HG03571 (cell line): ENCODE data around the gene ADAMTSL3.

Source experiments
- ATAC-seq: cut with Tn5 transposase; IDR thresholded peaks from one replicate; pipeline ENCODE4 v1.9.1; 2021; ENCODE audit not compliant: unreplicated experiment

ADAMTSL3 gene, protein sequence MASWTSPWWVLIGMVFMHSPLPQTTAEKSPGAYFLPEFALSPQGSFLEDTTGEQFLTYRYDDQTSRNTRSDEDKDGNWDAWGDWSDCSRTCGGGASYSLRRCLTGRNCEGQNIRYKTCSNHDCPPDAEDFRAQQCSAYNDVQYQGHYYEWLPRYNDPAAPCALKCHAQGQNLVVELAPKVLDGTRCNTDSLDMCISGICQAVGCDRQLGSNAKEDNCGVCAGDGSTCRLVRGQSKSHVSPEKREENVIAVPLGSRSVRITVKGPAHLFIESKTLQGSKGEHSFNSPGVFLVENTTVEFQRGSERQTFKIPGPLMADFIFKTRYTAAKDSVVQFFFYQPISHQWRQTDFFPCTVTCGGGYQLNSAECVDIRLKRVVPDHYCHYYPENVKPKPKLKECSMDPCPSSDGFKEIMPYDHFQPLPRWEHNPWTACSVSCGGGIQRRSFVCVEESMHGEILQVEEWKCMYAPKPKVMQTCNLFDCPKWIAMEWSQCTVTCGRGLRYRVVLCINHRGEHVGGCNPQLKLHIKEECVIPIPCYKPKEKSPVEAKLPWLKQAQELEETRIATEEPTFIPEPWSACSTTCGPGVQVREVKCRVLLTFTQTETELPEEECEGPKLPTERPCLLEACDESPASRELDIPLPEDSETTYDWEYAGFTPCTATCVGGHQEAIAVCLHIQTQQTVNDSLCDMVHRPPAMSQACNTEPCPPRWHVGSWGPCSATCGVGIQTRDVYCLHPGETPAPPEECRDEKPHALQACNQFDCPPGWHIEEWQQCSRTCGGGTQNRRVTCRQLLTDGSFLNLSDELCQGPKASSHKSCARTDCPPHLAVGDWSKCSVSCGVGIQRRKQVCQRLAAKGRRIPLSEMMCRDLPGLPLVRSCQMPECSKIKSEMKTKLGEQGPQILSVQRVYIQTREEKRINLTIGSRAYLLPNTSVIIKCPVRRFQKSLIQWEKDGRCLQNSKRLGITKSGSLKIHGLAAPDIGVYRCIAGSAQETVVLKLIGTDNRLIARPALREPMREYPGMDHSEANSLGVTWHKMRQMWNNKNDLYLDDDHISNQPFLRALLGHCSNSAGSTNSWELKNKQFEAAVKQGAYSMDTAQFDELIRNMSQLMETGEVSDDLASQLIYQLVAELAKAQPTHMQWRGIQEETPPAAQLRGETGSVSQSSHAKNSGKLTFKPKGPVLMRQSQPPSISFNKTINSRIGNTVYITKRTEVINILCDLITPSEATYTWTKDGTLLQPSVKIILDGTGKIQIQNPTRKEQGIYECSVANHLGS (N-terminal part only)

DNA sequence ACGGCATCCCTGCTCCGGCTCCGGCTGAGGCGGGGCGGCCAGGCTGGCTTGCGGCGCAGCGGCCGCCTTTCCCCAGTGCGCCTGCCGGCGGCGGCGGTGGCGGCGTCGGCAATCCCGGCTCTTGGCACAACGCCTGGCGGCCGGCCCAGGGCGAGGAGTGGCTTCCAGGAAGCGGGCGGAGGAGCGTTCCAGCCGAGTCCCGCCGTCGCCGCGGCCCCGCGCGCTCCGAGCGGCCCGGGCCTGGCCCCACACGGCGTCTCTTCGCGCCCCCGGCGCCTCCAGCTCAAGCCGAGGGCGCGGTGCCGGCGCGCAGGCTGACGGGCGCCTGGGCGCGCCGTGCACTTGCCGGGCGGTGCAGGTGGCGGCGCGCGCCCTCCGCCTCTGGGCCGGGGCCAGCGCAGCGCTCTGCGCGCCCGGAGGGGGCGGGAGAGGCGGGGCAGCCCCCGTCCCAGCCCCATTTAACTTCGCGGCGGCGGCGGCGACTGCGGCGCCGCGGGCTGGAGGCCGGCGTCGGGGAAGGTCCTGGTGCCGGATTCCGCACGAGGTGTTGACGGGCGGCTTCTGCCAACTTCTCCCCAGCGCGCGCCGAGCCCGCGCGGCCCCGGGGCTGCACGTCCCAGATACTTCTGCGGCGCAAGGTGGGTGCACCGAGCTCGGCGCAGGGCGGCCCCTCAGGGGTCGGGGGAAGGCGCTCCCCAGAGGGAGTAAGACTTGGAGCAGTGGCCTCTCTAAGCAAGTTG is at the start of gene ADAMTSL3:
ADAMTSL3 (plus strand) TSS at position 485 of the 740 bp plus-strand sequence. CDS start 1,639 bp downstream, outside the sequence.
- no peak for ATAC-seq

DNA sequence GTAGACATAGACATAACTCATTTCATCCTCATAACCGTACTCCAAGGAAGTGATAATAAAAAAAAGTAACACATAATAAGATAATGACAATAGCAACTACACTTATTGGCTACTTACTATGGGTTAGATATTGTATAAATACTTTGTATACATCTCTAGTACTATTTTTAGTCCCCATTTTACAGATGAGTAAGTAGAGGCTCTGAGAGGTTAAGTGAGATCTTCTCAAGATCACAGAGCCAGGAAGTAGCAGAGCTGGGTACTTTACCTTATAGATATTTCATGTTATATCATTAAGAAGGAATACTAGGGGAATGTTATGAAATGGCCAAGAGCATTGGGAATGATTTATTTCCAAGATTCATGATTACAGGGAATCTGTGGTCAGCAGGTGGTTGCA is 49.4 kb upstream of the ADAMTSL3 start:
- ATAC-seq, result no peak

DNA sequence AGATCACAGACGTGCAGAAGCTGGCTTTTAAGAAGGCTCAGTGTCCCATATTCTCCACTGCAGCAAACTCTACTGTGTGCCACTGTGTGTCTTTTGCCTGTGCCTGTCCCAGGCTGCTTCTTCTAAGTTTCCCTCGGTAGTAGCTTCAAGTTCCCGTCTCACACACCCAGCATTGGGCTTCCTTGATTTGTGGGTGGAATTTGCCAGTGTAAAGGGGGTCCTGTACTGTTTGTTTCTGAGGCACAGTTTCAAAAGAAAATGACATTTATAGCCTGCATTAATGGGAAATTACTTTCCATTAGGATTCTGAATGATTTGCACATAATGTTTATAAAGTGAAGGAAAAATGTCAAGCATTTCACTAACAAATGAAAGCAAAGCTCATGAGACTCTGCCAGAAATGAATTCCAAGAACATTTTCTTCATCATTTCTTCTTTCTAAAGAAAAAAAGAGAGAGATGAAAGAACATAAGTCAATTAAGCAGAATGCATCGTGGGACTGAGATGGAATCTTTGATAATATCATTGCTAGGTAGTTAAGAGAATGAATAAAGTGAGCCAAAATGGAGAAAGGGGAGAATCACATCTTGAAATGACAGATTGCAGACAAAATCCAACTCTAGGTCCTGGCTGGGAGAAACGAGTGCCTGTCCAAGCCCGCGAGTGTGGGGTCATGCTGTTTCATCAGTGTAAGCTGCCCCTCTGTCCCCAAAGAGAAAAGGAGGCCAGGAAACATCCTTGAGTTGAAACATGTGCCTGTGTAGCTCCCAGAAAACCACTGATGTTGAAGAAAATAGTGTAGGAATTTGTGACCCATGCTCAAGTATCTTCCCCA is 48.6 kb upstream of the ADAMTSL3 start:
- no peak for ATAC-seq

DNA sequence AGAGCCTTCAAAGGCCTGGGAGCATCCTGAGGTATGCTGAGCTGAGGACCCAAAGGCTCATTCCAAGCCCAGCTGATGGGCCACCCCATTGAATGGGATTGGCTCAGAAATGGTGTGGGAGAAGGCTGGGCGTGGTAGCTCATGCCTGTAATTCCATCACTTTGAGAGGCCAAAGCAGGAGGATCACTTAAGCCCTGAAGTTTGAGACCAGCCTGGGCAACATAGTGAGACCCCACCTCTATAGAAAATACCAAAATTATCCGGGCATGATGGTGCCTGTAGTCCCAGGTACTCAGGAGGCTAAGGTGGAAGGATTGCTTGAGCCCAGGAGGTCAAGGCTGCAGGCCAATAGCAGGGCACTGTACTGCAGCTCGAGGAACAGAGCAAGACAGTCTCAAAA is 43.8 kb upstream of the ADAMTSL3 start:
- no peak for ATAC-seq

DNA sequence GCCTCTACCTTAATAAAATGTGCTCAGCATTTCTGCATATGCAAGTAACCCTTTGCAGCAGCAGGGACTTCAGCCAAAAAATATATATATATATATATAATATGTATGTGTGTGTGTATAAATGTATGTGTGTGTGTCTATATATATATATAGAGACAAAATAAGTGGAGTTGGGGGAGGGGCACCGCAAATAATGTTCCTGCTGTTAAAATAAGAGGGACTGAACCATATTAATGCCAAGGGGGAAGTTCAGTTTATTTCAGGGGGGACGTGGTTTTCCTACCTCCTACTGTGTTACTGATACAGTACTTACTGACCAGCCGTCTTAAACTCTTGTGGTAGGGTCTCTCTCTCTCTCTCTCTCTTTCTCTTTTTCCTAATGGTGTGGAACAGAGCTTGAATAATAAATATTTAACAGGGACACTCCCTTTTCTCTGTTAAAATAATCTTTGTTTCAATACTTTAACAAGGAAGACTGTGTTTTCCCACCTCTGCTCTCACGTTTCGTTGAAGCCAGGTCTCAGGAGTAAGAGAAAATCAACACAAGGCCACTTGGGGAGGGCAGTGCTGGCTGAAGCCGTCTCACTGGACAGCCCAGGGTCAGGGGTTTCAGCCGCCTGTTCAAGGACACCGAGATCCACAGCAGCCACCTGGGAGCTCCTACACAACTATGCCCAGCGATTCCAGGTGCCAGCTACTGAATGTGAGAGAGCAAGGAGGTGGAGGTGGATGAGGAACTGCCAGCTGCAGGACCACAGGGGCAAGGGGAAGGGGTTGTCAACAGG is 42.8 kb upstream of the ADAMTSL3 start:
- no peak for ATAC-seq

DNA sequence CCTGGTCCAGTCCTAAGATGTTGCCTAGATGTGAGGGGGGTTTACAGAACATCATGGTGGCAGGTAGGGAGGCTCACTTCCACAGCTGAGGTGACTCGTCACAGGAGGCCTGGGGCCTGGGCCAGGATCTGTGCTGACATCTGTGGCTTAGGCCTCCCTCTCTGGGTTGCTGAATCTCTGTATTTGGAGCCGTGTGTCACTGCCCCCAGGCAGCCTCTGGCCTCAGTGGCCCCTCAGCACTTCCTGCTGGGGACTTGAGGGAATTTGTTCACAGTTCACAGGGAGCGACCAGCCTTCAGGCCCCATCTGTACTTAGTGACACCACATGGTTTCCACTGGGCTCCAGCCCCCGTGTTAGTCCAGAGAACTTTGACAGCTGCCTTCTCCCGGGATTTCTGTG is 41.7 kb upstream of the ADAMTSL3 start:
- no peak for ATAC-seq

DNA sequence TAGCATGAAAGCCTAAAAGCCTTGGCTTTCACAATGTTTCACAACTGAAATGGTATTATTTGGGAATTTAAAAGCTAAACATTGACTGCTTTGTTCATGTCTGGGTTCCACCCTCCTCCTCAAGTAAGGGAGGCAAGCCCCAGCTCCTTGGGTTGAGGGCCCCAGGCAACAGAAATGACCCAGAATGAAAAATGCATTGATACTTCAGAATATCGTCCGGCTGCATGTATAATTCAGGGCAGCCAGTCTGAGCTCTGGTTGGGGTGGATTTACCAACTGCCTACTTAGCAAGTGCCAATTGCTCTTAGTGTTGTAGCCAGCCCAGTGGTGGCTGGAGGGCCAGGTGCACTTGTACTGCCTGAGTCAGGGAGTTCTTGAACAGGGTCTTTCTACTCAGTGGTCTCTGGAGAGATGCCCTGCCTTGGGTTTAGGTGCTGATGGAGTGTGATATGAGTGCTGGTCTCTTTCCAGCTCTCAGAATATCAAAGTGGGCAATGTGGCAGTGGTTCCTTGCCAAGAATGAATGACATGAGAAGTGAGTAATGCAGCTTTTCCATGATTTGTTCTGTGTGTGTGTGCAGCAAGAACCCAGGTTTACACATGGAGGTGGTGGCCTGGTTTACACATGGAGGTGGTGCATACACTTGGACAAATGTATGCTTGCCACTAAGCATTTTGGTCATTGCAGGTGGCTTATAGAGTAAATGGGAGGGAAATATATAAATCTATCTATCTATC is 40.9 kb upstream of the ADAMTSL3 start:
- ATAC-seq, result no peak

DNA sequence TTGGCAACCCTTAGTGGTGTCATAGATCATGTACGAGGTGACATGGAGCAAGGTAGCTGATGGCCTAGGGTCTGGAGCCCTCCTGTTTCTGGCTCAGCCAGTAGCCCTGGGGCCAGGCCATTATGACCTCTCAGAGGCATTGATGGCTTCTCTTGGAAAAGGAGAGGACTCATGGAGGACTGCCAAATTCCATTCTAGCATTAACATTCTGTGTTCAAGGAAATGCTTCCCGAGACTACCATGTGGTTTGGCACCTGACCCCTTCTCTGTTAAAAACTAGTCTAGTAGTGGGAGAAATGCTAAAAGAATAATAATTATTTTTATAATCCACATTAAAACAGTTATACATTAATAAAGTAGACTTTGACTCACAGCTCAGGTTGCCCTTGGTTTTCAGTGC is 40.2 kb upstream of the ADAMTSL3 start:
- ATAC-seq, result no peak

DNA sequence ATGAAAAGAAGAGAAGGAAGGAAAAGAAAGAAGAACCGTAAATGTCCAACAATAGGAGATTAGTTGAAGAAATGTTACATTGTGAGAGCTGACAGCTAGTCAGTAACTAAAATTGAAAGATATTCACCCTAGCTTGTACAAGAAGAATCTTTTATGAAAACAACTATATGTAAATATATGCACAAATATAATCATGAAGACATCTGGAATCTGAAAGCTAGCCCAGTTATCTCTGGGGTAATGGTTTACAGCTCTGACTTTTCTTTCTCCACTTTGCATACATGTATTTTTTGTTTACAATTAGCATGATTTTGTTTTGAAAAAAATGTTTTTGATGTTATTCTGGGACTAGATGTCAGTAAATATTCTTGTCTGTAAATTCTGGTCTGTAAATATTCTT is 37.1 kb upstream of the ADAMTSL3 start:
- no peak for ATAC-seq

DNA sequence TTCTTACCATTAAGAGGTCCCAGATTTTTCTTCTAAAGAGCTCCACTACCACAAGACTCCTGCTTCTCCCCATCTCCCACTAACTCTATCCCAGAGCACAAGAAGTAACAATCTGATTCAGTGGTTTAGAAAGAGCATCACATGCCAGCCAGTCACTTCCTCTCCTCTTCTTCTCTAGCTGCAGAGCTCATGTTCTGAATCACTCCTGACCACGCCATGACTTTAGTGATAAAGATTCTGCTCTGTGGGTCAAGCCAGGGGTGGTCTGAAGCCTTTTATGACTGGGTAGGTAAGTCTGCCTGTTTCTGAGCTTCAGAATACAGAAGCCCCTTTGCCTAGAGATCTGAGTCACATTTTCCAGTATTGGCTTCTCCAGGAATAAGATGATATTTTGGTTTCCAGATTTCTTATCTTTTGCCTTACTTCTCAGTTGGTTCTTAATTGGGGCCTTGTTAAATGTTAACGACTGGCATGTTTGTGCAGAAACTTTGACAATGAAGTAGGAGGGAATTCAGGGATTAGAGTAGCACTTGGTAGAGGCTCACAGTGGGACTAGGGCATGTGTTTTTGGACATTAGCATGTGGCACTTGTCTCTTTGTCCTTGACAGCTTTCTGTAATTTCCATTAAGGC is 27.6 kb upstream of the ADAMTSL3 start:
- no peak for ATAC-seq

DNA sequence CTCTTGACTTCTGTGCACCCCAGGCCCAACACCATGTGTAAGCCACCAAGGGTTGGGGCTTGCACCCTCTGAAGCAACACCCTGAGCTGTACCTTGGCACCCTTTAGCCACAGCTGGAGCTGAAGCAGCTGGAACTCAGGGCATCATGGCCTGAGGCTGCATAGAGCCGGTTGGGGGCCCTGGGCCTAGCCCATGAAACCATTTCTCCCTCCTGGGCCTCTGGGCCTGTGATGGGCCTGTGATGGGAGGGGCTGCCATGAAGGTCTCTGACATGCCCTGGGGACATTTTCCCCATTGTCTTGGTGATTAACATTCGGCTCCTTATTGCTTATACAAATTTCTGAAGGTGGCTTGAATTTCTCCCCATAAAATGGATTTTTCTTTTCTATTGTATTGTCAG is 22.4 kb upstream of the ADAMTSL3 start:
- ATAC-seq, result no peak

DNA sequence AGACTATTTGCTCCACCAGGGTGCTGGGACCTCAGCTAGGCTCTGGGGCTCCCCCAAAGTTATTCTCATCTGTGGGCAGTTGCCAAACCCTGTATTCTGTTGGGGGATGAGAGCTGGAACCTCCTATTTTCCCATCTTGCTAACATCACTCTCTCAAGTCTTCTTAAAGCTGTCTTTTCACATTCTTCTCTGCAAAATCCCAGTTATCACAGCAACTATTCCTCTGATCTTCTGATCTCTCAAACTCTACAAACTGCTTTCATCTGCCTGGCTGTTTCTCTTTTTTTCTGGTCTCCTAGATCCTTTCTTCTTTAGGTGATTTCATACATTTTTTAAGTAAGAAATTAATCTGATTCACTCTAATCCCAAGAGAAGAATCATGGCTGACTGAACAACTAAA is 10.7 kb upstream of the ADAMTSL3 start:
- no peak for ATAC-seq

DNA sequence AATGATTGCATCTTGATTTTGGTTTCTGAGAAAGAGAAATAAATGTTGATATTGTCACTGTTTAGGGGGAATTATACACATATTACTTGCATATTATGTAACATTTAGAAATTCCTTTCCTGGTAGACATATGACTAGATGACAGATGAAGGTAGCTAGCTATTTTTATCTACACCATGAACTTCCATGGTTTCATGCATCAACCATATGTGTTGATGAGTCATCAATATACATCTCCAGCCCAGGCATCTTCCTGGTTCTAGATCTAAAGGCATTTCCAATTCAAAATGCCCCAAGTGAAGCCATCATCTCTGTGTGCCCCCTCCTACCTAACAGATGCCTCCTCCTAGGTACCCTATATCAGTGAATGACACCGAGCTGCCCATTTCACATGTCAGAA is 9.5 kb upstream of the ADAMTSL3 start:
- ATAC-seq, result no peak

DNA sequence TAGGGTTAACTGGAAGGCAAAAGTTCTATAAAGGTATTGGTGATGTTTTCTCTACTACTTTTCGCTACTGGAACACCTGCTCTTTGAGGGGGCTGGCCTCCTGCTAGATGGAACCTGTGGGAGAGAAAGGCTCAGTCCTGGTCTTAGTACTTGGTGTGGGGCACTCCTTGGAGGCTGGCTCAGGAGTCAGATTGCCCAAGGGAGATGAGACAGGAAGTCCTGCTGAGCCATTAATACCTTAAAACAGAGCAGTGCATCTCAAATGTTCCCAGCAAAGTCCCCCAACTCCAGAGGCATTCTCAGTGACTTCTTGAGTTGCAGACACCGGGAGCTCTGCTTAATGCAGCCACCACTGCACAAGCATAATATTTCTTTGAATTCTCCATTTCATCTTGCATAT is 3.1 kb upstream of the ADAMTSL3 start:
- no peak for ATAC-seq

DNA sequence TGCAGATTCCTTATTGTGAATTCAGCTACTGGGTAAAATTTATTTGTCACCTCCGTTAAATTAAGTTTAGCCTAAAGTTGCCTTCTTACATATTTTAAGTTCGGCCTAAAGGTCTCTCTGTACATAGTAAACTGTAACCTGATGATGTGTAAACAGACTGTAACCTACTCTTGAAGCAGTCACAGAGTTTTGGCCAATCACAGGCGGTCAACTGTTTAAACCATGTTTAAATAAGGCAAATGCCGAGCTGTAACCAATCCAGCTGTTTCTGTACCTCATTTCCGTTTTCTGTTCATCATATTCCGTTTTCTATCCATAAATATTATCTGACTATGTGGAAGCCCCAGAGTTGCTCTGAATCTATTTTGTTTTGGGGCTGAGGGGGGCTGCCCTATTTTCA is 2.4 kb upstream of the ADAMTSL3 start:
- ATAC-seq, result no peak

DNA sequence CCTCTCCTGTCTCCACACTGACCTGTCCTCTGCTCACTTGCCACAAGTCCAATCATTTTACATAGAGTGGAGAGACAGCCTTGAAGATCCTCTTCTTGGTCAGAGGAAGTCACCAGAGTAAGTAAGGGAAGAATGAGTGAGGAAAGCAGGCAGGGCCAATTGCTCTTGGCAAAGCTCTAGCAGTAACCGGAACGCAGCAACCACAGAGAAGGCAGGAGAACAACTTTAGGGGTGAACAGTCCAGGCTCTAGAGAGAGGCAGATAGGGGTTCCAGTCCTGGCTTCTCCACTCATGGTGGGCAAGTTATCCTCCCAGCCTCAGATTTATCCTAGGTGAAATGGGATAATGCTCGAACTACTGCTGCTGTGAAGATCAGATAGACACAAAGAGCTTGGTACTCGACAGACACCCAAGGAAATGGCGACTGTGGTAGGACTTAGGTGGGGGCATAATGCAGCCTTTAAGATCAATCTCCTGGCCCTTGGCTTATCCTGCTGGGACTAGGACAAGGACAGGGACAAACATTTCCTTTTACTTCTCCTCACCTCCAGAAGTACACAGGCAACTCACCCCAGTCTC is 1.2 kb upstream of the ADAMTSL3 start:
- ATAC-seq, result no peak

DNA sequence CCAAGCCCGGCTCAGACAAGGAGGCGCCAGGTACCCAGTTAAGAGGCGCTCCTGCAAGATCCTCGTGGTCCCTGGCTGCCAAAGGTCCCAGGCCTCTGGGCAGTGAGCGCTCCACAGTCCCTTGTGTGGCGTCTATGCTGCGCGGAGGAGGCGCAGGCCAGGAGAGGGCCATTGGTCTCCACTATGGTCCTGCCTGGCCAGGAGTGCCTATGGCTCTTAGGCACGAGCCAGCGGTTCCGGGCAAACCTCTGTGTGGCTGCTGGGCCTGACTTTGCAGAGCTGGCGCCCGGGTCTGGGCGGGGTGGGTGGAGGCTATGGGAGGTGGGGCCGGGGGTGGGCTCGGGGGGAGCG is 660 bp upstream of the ADAMTSL3 start:
- ATAC-seq, result no peak
